Gastroesophageal sphincter (tissue), 3 donors: ENCODE measurements around the gene PI4KB.
A peak's percentile ranks its signal among the peaks of the same experiment; 100 is the strongest.

ENCODE experiments used
- CTCF ChIP-seq, 4 experiments: fragments of 200-600 bp in 2 of 4; fragments of 450-650 bp in 2 of 4; sonication (generic) in 1 of 4; IDR thresholded peaks; one replicate each; pipeline ENCODE4 v1.5.1; 2017 to 2019; ENCODE audit warnings: antibody characterized with exemption in 4 of 4, mild to moderate bottlenecking in 2 of 4, moderate library complexity in 2 of 4
- POLR2A ChIP-seq, 2 donors: fragments of 450-650 bp; IDR thresholded peaks; one replicate each; pipeline ENCODE4 v1.6.1; 2017; ENCODE audit warnings: antibody characterized with exemption in 2 of 2, mild to moderate bottlenecking in 2 of 2, moderate library complexity in 1 of 2

- TF ChIP-seq CTCF (IDR thresholded peaks at IDR 0.05) (peak in 1 of 4 experiments; percentile 24), POLR2A (IDR thresholded peaks at IDR 0.05) (peak; percentile 18 to 30)
These were observed at the start of gene PI4KB for GRCh38 chr1:151327223-151327902.
